Right renal cortex interstitium (tissue), 3 donors: ENCODE data around the gene RFESD. TPM values are rescaled to one million over a fixed set of nuclear protein-coding genes. Genes with fewer than 3 reads are reported as not detected.
"Not testable (repeated sequence)": the region's sequence is repeated elsewhere in the genome, so short reads cannot be mapped to it uniquely, and the experiment has no call there.

Source experiments
- DNase-seq, 3 donors: peaks; one replicate each; pipeline ENCODE4 v3.0.0-alpha.2; 2013; ENCODE audit warnings: low read depth in 3 of 3, low spot score in 2 of 3
- polyA plus RNA-seq, 3 donors: library from polyadenylated mRNA; unstranded; fragments of 120-200 nt; gene quantifications; one replicate each; pipeline ENCODE4 v1.2.1, GENCODE V29; 2013; ENCODE audit not compliant: insufficient read length in 3 of 3

The RFESD gene
- polyA plus RNA-seq, 3 donors, result 5.4 to 6.9 (median 6.0) TPM

DNA sequence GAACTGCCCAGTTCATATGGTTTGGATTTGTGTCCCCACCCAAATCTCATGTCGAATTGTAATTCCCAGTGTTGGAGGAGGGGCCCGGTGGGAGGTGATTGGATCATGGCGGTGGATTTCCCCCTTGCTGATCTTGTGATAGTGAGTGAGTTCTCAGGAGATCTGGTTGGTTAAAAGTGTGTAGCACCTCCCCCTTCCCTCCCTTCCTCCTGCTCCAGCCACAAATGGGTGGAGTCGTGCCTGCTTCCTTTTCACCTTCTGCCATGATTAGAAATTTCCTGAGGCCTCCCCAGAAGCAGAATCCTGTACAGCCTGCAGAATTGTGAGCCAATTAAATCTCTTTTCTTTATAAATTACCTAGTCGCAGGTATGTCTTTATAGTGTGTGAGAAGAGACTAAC lies 59.6 kb downstream of the RFESD start:
- not testable (repeated sequence) for DNase-seq

DNA sequence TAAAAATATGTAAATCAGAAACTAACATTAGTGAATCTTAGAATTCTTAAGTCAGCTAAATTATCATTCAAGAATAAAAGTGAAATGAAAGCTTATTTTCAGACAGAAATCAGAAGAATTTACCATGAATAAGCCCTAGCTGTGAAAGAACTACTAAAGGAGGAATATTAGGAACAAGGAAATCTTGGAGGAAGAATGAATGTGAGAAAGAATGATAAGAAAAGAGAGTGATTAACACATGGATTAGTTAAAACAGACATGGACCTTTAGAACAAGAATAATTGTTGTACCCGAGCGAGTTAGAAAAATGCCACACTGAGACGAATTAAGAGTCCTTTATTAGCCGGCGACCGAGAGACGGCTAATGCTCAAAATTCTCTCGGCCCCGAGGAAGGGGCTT lies 60.5 kb downstream of the RFESD start:
- DNase-seq, result no peak

Other genes with a start within 250 kb of the RFESD start
- 10 to 100 TPM; 87.5 to 98.3 (median 91.7) TPM for gene SKIC3, start 91.8 kb upstream of the RFESD start, polyA plus RNA-seq
- gene ARSK, start 91.7 kb upstream of the RFESD start, polyA plus RNA-seq, result 10 to 100 TPM; 14.2 to 15.5 (median 15.0) TPM
- under 1 TPM in 1 of 3 donors, not detected in 2; 0.06 TPM for gene GPR150, start 26.7 kb upstream of the RFESD start, polyA plus RNA-seq
- 1 to 10 TPM; 1.2 to 1.9 (median 1.8) TPM for gene SPATA9, start 36.2 kb downstream of the RFESD start, polyA plus RNA-seq
- gene RHOBTB3, start 84.6 kb downstream of the RFESD start, polyA plus RNA-seq, result 10 to 100 TPM; 70.7 to 75.7 (median 74.7) TPM
- 10 to 100 TPM; 64.1 to 76.8 (median 71.0) TPM for gene GLRX, start 175.9 kb downstream of the RFESD start, polyA plus RNA-seq